NCI-H1092 (cell line): Measurements from ENCODE around the gene NMS.
A peak's percentile ranks its signal among the peaks of the same experiment; 100 is the strongest.
"Not testable (repeated sequence)": the region's sequence is repeated elsewhere in the genome, so short reads cannot be mapped to it uniquely, and the experiment has no call there.

Experiments
- DNase-seq: peaks from one replicate; lab custom pipeline; 2025; lab: John Stamatoyannopoulos, UW

NMS gene, protein sequence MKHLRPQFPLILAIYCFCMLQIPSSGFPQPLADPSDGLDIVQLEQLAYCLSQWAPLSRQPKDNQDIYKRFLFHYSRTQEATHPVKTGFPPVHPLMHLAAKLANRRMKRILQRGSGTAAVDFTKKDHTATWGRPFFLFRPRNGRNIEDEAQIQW

DNA sequence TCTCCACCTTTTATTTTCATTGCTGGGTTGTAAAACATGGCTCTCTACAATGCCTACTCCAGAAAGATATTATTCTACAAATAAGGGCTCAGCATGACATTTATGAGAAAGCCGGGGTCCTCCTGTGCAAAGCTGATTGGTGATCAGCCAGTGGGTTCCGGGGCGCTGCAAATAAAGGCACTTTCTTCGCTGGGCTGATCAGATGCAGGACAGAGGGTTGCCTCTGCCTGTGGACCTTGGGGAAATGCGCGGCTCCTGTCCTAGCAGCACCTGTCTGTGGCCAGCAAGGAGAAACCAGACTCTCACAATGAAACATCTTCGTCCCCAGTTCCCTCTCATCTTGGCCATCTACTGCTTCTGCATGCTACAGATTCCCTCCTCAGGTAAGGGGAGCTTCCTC lies at the start of gene NMS:
Gene NMS (plus strand): TSS at position 301 of the 400 bp plus-strand sequence. CDS start 7 bp downstream, at position 308.
- no peak for DNase-seq

DNA sequence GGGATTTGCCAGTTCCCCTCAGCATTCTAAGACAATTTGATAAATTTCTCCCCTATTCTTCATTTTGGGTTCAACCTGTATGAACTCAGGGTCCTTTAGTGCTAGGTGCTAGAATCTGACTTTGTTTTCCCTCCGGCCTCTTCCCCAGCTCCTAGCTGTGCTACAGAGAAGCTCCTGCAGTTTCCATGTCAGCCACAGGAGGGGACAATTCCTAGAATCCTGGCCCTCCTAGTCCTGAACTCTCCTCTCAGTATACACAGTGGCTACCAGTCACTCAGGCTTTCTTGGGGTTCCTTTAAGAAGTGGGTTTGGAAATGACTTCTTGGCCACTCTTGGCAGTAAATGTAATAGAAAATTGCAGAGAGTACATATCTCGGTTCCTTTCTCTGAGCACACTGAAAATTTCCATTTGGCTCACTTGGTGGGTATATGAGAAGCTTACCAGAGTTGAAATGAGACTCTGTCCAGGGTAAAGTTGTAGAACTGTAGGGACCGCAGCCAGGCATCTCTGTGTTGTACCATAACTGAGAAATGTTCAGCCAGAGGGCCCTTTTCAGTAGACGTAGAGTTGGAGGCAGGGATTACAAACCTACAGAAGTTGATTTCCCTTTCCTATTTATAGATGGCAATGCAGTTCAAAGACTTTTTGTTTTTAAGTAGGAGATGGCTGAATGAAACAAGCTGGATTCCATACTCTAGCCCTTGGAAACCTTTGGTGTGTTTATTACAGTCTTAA lies 47.8 kb upstream of the NMS start:
- DNase-seq = no peak

- no peak for DNase-seq
These were observed 46.7 kb upstream of the NMS start for GRCh38 chr2:100423631-100424030.

- no peak for DNase-seq
These were observed 45.9 kb upstream of the NMS start for GRCh38 chr2:100424277-100424875.

GRCh38 chr2:100425107-100425506 lies 45.2 kb upstream of the NMS start:
- no peak for DNase-seq

- DNase-seq = no peak
These were observed 44.5 kb upstream of the NMS start for GRCh38 chr2:100425573-100426383.

DNA sequence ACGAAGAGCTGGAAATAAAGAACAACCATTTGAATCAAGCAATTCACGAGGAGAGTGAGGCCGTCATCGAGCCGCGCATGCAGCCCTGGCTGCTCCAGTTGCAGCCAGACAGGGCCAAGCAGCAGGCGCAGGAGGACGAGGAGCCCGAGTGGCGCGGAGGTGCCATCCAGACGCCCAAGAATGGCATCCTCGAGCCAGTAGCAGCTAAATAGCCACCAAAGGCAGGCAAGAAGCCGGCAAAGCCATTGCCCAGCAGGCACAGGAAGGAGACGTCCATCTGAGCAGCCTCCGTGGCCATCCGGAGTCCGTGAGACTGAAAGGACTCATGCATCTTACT lies 43.9 kb upstream of the NMS start:
- DNase-seq = no peak

DNA sequence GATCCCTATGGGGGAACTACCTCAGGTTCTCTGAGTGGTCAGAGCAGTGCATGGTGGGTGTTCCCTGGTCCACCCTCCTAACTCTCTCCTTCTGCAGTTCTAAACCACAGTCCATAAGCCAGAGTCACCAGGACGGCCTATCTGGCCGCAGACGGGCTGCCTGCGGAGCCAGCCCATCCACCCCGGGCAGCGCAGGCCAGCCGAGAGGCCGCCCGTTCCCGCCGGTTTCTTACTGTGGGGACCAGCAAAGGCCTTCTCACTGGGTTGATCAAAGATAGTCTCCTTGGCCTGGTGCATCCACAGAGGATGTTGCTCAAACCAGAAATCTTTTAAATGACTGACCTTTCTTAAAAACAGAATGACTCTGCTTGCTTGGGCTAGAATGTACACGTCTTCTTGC lies 43.2 kb upstream of the NMS start:
- no peak for DNase-seq

- DNase-seq = peak; percentile 49
These were observed 42.5 kb upstream of the NMS start for GRCh38 chr2:100427627-100428258.

GRCh38 chr2:100429726-100430125 lies 40.6 kb upstream of the NMS start:
- no peak for DNase-seq

- DNase-seq = no peak
These were observed 32.5 kb upstream of the NMS start for GRCh38 chr2:100437751-100438150.

DNA sequence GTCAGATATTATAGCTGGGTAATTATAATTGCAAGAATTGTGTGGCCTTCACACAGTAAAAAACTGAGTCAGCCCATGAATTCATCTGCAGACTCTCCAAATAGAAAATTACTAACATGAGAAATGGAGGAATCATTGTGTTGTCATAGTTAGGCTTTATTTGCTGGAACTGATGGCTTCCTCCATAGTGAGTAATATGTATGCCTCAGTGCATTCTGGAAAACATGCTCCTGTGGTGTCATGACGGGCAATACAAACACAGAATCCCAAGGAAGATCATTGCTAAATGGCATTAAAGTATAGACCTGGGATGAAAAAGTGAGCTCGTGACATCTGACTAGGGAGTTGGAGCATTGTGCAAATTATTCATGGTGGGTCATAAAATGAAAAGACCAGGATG lies 23.6 kb upstream of the NMS start:
- no peak for DNase-seq

DNA sequence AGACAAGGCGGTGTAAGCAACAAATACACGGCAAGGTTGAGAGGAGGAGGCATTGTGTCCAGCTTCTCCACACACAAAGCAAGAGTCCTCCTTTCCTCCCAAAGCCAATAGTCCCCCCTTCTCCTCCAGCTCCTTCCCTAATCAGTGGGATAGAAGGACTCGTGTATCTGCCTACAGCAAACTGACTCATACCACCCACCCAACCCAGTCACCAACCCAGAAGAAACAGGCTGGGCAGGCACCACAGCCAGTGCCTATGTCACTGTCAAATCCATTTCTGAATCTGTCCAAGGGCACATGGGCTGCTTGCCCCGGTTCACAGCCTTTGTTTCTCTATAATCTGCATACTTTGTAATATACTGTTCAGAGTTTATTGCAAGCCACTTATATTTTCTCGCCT lies 19.2 kb upstream of the NMS start:
- no peak for DNase-seq

- DNase-seq = no peak
These were observed 18.5 kb upstream of the NMS start for GRCh38 chr2:100451734-100452133.

- DNase-seq = no peak
These were observed 16.4 kb upstream of the NMS start for GRCh38 chr2:100453853-100454252.

DNA sequence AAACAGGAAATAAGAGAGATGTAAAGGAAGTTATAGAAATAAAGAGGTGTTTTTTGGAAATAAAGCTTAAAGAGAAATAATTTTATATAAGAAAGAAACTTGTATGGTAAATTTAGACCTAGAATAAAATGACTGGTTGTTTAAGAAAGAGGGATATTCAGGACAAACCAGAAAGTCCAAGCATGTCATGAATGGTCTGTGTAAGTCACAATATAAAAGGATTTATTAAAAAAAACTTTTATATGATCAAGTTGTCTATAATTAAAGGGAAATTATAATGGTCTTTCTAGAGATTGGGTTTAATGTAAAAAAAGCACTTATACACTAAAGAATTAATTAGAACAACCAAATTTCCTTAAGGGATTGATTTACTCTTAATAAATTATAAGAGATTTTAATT lies 13.9 kb upstream of the NMS start:
- DNase-seq = not testable (repeated sequence)

DNA sequence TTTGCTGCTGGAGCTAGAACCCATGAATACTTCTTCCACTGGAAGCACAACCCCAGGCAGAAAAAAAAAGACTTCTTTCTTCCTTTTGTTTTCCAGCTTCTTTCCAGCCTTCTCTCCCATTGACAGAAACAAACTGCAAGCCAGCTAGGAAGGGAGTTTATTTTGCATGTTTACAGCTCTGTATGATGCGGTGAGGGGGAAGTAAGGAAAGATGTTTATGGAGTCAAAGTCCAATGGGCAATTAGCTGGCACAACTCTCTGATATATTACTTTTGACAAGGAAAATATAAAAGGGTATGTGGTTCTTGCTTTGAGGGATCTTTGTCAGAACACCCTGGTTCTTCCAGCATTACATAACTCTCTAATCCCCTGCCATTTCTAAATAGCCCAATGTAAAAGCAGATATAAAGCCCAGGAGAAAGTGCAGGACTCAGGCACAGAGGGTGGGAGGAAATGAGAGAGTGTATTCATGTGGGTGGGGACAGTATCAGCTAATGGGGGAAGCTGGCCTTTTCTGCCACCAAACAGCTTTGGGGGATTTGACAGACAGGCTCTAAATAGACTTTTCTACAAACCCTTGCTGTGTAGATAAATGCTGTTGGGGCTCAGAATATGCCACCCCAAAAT lies 9.3 kb upstream of the NMS start:
- DNase-seq = no peak

GRCh38 chr2:100470898-100471514 lies 724 bp downstream of the NMS start:
- no peak for DNase-seq

GRCh38 chr2:100476606-100477005 lies 6.3 kb downstream of the NMS start:
- no peak for DNase-seq

DNA sequence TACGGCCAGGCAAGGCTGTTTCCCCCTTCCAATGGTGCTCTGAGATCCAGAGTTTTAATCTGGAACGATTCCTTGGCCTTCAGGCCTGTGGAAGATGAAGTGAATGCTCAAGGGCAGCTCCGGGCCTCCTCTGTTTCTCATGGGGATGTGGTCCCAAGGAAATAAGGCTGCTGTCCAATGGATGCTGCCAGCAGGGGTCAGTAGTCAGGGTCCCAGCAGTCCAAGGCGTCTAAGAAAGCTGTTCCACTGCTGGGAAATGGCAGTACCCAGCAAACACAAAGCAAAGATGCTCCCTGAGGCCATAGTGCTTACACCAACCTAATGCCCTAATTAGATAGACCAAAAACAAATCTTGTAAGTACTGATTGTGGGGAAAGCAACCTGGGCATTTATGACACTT lies 12.5 kb downstream of the NMS start:
- DNase-seq = no peak

- DNase-seq = no peak
These were observed 13.6 kb downstream of the NMS start for GRCh38 chr2:100483895-100484294.
